CD4-positive, CD25-positive, alpha-beta regulatory T cell (primary cell): ENCODE measurements around the gene GALNT15. TPM values are rescaled to one million over a fixed set of nuclear protein-coding genes. Genes with fewer than 3 reads are reported as not detected.

Experiments used
- polyA plus RNA-seq, 4 donors: library from polyadenylated mRNA; unstranded; fragments of 300-500 nt; fragmentation: Illumina TruSeq; gene quantifications; one replicate each; pipeline ENCODE4 v1.2.3, GENCODE V29; 2021
- total RNA-seq: library from RNA; stranded (reverse); gene quantifications from one replicate; pipeline ENCODE4 v1.2.3, GENCODE V29; 2022

Gene GALNT15
- total and polyA plus RNA-seq, 5 donors from 2014 or later, result not detected

Other genes starting within 250 kb of the GALNT15 start
- gene DPH3, start 90.3 kb downstream of the GALNT15 start, total RNA-seq, result 20.0 TPM
- 10 to 100 TPM; 19.6 to 30.0 (median 22.5) TPM for gene DPH3, start 90.3 kb downstream of the GALNT15 start, polyA plus RNA-seq
- gene OXNAD1, start 90.5 kb downstream of the GALNT15 start, total RNA-seq, result 109 TPM
- gene OXNAD1, start 90.5 kb downstream of the GALNT15 start, polyA plus RNA-seq, result 10 to 100 TPM; 31.1 to 67.1 (median 50.4) TPM